ENCODE measurements around the gene AVEN.
"Not testable (repeated sequence)": the region's sequence is repeated elsewhere in the genome, so short reads cannot be mapped to it uniquely, and the experiment has no call there.

AVEN gene

DNA sequence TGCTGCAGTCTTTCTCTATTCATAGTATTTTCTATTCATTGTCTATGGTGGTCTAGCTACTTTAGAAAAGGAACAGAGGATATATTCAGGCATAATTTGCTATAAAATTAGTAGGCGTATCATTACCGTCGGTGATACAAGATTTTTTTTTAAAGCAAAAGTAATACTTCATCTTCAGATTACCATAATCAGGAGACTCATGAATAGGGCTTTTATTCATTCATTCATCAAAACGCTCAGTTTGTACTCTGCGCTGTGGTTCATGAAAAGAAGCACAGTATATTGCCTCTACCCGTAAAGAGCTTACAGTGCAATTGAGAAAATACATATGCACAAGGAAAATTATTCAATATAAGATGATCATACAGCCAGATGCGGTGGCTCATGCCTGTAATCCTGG, 207.4 kb downstream of the AVEN start:
- H3K27me3 ChIP-seq (ENCODE audit: insufficient read depth, low read depth, severe bottlenecking): no peaks in the 10 kb centered on the region
- TF ChIP-seq, protein P1, sequence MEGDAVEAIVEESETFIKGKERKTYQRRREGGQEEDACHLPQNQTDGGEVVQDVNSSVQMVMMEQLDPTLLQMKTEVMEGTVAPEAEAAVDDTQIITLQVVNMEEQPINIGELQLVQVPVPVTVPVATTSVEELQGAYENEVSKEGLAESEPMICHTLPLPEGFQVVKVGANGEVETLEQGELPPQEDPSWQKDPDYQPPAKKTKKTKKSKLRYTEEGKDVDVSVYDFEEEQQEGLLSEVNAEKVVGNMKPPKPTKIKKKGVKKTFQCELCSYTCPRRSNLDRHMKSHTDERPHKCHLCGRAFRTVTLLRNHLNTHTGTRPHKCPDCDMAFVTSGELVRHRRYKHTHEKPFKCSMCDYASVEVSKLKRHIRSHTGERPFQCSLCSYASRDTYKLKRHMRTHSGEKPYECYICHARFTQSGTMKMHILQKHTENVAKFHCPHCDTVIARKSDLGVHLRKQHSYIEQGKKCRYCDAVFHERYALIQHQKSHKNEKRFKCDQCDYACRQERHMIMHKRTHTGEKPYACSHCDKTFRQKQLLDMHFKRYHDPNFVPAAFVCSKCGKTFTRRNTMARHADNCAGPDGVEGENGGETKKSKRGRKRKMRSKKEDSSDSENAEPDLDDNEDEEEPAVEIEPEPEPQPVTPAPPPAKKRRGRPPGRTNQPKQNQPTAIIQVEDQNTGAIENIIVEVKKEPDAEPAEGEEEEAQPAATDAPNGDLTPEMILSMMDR (IDR thresholded peaks at IDR 0.05; ENCODE audit: low read depth, low read length): no peak
- no peak for DNase-seq
- H3K4me3 ChIP-seq (ENCODE audit: low read depth, low read length): no peak overlapping the region
- H3K36me3 ChIP-seq: no peaks in the 10 kb centered on the region
- H3K27ac ChIP-seq: no peak overlapping the region
- no peaks in the 10 kb centered on the region for H3K9me3 ChIP-seq (ENCODE audit: severe bottlenecking)

DNA sequence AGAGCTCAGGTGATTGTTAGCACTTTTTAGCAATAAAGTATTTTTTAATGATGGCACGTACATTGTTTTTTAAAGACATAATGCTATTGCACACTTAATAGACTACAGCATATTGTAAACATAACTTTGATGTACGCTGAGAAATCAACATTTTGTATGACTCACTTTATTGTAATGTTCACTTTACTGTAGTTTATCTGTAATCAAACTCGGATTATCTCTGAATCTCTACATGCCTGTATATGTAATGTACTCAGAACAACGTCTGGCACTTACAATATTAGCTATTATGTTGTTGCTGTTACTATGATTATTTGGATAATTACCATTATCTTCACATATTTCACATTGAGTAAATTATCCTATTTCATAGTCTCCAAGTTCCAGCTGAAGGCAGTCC, 208.7 kb downstream of the AVEN start:
- H3K4me3 ChIP-seq (ENCODE audit: low read depth, low read length): no peak overlapping the region
- DNase-seq: no peak
- H3K36me3 ChIP-seq: no peaks in the 10 kb centered on the region
- TF ChIP-seq, protein P1 (IDR thresholded peaks at IDR 0.05; ENCODE audit: low read depth, low read length): no peak
- H3K27ac ChIP-seq: no peak overlapping the region
- no peaks in the 10 kb centered on the region for H3K27me3 ChIP-seq (ENCODE audit: insufficient read depth, low read depth, severe bottlenecking)
- no peaks in the 10 kb centered on the region for H3K9me3 ChIP-seq (ENCODE audit: severe bottlenecking)

DNA sequence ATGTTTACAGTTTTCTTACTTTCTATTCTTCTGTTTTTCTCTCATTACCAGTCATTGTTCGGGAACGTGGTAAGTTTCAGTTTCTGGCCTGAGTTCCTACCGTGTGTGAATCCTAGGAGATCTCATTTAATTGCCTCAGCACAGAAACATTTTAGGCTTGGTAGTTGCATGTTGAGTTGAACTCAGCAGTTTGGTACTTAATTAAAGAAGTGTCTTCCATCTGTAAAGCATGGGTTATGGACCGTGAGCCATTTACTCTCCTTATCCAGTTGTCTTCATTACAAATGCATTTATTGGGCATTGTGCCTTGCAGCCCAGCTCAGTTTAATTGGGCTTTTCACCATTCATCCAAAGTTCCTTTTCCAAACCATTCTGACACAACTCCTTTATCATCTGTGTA, 212.8 kb downstream of the AVEN start:
- Histone ChIP-seq H3K9me3 (ENCODE audit: severe bottlenecking) (no peaks in the 10 kb centered on the region), H3K27ac (no peak overlapping the region), H3K4me3 (ENCODE audit: low read depth, low read length) (no peak overlapping the region), H3K27me3 (ENCODE audit: insufficient read depth, low read depth, severe bottlenecking) (no peaks in the 10 kb centered on the region), H3K36me3 (no peaks in the 10 kb centered on the region)
- TF ChIP-seq, protein P1 (IDR thresholded peaks at IDR 0.05; ENCODE audit: low read depth, low read length): no peak
- no peak for DNase-seq

DNA sequence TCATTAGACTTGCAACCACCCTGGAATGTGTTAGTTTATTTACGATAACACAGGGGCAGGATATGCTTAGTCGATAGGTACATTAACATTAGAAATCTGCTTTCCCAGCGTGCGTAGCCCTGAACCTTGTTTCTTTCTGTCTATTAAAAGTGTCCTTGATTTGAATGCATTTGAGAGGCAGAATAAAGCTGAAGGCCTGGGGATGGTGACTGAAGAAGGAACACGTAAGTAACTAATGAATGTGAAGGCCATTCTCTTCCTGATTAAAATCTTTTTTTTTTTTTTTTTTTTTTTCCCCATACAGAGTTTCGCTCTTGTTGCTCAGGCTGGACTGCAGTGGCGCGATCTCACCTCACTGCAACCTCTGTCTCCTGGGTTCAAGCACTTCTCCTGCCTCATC, 213.6 kb downstream of the AVEN start:
- H3K4me3 ChIP-seq (ENCODE audit: low read depth, low read length): no peak overlapping the region
- H3K27me3 ChIP-seq (ENCODE audit: insufficient read depth, low read depth, severe bottlenecking): no peaks in the 10 kb centered on the region
- TF ChIP-seq, protein P1 (IDR thresholded peaks at IDR 0.05; ENCODE audit: low read depth, low read length): no peak
- no peaks in the 10 kb centered on the region for H3K36me3 ChIP-seq
- DNase-seq: no peak
- H3K27ac ChIP-seq: no peak overlapping the region
- no peaks in the 10 kb centered on the region for H3K9me3 ChIP-seq (ENCODE audit: severe bottlenecking)

DNA sequence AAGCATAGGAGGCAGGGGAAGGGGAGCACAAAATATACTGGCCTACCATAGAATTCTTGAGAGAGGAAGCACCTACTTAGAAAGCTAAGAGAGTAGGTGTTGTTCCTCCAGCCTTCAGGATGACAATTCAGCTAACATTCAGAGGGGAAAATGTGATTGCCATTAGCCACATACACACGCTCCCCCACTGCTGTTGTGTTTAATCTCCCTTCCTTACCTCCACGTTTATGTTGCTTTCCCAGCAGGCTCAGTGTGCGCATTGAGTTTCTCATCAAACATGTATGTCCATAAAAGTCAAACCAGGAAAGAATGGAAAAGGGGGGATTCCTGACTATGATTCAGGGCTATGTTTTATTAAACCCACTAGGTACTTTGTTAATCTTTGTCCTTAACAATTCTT, 215.9 kb downstream of the AVEN start:
- Histone ChIP-seq H3K9me3 (ENCODE audit: severe bottlenecking) (no peaks in the 10 kb centered on the region), H3K27me3 (ENCODE audit: insufficient read depth, low read depth, severe bottlenecking) (no peaks in the 10 kb centered on the region), H3K36me3 (no peaks in the 10 kb centered on the region), H3K4me3 (ENCODE audit: low read depth, low read length) (no peak overlapping the region), H3K27ac (no peak overlapping the region)
- TF ChIP-seq, protein P1 (IDR thresholded peaks at IDR 0.05; ENCODE audit: low read depth, low read length): no peak
- no peak for DNase-seq

DNA sequence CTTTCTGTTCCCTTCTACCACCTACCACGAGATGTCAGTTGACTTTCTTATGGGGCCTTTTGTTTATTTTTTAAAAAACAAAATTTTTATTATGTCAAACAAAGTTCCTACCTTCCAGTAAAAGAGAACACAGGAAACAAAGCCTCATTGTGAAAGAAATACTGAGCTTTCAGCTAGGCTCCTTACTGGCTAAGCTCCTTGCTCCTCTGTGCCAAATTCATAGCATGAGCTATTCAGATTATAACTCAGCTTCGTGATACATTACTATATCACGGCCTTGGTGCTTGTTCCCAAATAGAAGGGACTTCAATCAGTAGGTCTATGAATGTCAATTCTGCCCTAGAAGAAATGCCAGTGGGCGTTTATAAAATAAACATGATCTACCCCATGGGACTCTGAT, 216.5 kb downstream of the AVEN start:
- H3K27me3 ChIP-seq (ENCODE audit: insufficient read depth, low read depth, severe bottlenecking): no peaks in the 10 kb centered on the region
- H3K27ac ChIP-seq: no peak overlapping the region
- H3K9me3 ChIP-seq (ENCODE audit: severe bottlenecking): no peaks in the 10 kb centered on the region
- no peak for DNase-seq
- no peaks in the 10 kb centered on the region for H3K36me3 ChIP-seq
- no peak overlapping the region for H3K4me3 ChIP-seq (ENCODE audit: low read depth, low read length)
- TF ChIP-seq, protein P1 (IDR thresholded peaks at IDR 0.05; ENCODE audit: low read depth, low read length): no peak

DNA sequence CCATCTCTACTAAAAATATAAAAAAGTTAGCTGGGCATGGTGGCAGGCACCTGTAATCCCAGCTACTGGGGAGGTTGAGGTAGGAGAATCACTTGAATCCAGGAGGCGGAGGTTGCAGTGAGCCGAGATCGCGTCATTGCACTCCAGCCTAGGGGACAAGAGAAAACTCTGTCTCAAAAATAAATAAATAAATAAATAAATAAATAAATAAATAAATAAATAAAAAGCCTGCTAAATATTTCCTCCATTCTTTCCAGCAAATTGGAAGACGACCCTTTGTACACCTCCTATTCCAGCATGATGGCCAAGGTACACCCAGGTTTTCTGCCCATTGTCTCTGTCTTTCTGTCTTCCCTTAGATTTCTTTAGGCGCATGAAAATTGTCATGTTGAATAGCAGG, 219.5 kb downstream of the AVEN start:
- not testable (repeated sequence) for H3K27ac ChIP-seq; H3K9me3 ChIP-seq (ENCODE audit: severe bottlenecking); DNase-seq

More for the DNA sequence above, 219.5 kb downstream of the AVEN start:
- not testable (repeated sequence) for H3K4me3 ChIP-seq (ENCODE audit: low read depth, low read length); H3K36me3 ChIP-seq; H3K27me3 ChIP-seq (ENCODE audit: insufficient read depth, low read depth, severe bottlenecking)

All from WERI-Rb-1 (cell line).